Muscle of back (tissue), 11 donors: ENCODE results near the gene LRP4. TPM values are rescaled to one million over a fixed set of nuclear protein-coding genes. Genes with fewer than 3 reads are reported as not detected.
"Not testable (repeated sequence)": the region's sequence is repeated elsewhere in the genome, so short reads cannot be mapped to it uniquely, and the experiment has no call there.

ENCODE experiments used
- DNase-seq, 3 donors: peaks; one replicate each; pipeline versions ENCODE4 v3.0.0 to v3.0.0-alpha.2; 2013
- polyA plus RNA-seq, 10 donors: library from polyadenylated mRNA; unstranded; fragments of 120-200 nt; gene quantifications; one replicate each; pipeline ENCODE4 v1.2.1, GENCODE V29; 2013; ENCODE audit not compliant: insufficient read length in 10 of 10

Gene LRP4
- polyA plus RNA-seq, 10 donors, result 19.3 to 37.4 (median 23.2) TPM

DNA sequence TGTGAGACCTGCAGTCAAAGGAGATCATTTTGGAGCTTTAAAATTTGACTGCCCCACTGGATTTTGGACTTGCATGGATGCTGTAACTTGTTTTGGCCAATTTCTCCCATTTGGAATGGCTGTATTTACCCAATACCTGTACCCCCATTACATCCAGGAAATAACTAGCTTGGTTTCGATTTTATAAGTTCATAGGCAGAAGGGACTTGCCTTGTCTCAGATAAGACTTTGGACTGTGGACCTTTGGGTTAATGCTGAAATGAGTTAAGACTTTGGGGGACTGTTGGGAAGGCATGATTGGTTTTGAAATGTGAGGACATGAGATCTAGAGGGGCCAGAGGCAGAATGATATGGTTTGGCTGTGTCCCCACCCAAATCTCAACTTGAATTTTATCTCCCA lies 10.4 kb upstream of the LRP4 start:
- not testable (repeated sequence) for DNase-seq

DNA sequence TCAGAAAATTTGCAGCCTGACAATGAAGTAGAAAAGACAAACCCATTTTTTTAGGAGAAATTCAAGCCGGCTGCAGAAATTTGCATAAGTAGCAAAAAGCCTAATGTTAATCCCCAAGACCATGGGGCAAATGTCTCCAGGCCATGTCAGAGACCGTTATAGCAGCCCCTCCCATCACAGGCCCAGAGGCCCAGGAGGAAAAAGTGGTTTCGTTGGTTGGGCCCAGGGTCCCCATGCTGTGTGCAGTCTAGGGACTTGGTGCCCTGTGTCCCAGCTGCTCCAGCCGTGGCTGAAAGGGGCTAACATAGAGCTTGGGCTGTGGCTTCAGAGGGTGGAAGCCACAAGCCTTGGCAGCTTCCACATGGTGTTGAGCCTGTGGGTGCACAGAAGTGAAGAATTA lies 9.6 kb upstream of the LRP4 start:
- DNase-seq, result not testable (repeated sequence)

DNA sequence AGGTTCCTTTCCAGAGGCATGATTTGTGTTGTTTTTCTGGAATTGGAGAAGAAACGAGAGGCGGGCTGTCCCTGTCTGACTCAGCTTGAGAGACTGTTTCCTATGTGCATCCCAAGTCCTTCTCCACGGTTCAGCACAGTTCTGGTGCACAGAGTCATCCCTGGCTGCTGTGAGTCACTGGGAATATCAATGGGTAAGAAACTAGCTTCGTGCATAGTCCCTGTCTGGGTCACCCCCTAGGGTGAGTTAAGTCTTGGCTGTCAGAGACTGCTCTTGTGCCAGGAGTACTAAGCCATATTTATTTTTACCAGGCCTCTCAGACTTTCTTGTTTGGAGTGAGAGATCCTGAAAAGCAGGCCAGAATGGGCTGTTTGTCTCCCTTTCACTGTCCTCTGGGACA lies 2.4 kb upstream of the LRP4 start:
- peak; percentile 54 to 95 (median 74) for DNase-seq

DNA sequence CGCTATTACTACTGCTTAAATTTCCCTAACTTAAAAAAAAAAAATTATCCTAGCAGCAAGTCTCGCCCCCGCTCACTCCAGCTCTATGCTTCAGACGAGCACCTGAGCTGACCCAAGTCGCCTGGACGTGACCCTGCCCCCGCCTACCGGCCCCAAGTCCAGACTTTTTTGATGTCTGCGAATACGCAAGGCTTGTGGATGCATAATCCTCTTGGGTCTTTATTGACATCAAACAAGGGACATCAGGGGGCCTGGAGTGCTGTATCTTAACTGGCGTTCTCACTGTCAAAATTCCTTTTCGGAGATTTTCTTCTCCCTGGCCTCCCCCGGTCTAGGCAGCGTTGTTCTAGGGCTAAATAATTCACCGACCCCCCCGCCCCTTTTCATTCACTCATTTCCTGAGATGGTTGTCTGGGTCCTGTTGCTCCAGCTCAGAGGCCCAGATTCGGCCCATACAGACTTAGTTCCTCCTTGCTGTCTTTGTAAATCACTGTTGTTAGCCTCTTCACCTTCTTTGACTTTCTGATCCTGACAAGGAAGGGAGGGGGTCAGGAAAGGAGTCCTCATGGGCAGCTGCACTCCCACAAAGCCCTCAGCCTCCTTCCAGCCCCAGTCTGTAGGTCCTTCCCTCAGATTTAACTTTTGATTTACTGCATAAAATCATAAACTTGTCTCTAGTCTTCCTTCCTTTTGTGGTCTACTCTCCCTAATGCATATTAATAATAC lies 601 bp upstream of the LRP4 start:
- no peak for DNase-seq

DNA sequence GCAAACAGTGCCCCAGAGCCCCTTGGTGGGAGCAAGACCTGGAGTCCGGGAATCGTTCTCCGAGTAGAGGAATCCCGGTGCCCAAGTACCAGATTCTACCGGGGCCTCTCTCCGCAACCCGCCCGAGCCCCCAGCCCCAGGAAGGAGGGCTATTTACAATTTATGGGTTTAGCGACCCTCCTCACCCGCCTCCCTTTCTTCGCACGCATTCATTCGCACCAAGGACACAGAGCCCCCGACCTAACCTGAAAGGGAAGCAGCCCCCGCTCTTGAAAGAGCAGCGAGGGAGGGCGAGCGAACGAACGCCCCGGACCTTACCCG lies 628 bp downstream of the LRP4 start:
- no peak for DNase-seq

DNA sequence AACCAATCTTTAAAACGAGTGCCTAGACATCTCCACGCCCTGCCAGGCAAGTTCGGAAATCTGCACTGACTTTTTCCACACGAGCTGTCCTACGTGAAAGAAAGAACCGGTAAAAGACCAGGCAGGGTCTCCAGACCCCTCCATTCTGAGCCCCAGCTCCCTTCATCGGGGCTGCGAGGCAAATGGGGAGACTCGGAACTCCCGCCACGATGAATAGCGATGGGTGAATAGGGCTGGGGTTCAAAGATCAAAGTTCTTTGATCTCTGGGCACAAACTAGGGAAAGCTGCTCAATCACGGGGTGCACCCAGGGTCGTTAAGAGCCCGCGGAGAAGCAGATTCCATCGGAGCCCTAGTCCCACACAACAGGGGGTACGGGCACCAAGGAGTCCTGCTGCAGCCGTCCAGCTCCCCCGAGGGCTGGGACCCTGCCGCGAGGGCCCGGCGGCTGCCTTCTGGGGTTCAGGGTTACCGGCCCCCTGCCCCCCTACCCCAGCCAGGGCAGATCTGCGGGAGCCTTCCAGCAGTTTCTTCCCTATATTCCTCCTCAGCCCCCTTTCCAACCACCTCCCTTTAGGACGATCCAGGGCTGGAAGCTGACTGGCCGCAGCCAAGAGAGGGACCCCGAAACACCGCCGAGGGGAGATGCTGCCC lies 1.1 kb downstream of the LRP4 start:
- DNase-seq, result peak in 1 of 3 donors; percentile 41

DNA sequence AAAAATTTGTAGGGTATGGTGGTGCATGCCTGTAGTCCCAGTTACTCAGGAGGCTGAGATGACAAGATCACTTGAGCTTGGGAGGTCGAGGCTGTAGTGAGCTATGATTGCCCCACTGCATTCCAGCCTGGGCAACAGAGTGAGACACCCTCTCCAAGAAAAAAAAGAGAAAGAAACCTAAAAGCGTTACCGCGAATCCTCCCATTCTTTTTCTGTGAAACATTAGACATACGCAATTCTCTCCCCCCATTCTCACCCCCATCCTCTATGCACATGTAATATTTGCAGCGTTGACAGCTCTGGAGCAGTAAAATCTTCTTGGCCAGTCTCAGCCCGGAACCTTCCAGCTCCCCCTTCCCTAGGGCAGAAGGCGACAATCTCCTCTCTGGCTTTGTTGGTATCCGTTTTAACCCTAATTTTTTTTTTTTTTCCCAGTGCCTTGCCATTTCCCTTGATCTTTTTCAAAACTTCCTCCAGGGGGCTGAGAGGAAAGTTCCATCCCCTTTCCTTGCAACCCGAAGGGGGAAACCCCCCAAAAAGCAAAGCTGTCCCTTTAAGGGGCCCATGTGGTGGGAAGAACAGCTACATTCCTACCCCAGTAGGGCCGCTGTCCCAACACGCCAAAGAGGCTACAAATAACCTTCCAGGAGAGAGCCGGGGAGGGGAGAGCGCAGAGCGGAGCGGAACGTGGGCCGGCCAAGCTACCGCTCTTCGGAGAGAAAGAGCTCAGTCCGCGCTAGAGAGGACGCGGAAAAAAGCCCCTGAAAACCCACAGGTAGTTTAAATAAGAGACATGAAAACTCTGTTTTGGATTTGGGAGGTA lies 1.9 kb downstream of the LRP4 start:
- peak; percentile 75 to 89 (median 79) for DNase-seq

DNA sequence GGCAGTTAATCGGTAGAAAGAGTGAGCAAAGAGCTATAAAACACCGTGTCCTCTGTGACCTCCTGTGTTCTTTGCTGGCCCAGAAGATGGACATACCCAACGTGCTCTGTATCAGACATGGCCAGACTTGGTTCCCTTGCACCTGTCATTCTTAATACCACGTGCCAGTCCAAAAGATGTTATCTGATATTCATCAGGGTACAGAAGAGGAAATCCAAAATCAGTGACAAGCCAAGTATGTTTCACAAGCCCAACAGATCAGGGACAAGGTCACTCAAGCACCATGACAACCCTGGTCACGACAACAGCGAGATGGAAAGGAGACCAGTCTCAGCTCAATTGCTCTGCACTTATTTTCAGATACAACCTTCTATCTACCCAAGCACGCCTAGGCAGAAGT lies 3.4 kb downstream of the LRP4 start:
- DNase-seq, result peak in 1 of 3 donors; percentile 19

DNA sequence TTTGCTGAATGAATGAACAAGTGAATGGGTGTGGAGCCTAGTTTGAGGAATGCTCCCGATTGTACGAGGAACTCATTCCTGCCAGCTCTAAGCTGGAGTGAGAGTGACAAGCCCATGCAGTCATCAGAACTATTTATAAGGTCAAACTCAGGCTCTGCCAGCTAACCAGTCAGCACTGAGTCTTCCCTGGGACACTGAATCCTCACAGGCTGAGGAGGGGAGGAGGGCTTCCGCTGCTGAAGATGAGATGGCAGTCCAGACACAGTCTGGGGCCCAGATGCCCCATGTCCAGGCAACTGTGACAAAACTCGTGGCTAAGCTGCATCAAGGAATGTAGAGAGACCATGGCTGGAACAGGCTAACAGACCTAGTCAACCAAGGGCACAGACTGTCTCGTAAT lies 4.0 kb downstream of the LRP4 start:
- peak in 1 of 3 donors; percentile 24 for DNase-seq

DNA sequence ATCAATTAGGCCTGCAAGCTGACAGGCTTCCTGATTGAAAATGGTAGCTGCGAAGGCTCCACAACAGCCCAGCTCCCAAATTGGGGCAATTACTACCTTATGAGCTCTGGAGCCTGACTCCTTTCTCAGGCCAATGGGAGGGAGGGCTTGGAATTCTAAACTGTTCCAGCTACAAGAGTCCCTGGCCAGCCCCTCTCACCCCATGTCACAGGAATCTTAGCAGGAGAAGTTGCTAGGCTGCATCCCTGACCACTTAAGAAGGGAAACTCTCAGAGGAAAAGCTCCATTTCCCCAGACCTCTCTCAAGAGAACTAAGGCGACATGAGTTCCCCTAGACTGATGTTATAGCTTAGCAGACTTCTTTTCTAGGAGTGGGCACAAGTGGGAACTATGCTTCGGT lies 4.9 kb downstream of the LRP4 start:
- no peak for DNase-seq

DNA sequence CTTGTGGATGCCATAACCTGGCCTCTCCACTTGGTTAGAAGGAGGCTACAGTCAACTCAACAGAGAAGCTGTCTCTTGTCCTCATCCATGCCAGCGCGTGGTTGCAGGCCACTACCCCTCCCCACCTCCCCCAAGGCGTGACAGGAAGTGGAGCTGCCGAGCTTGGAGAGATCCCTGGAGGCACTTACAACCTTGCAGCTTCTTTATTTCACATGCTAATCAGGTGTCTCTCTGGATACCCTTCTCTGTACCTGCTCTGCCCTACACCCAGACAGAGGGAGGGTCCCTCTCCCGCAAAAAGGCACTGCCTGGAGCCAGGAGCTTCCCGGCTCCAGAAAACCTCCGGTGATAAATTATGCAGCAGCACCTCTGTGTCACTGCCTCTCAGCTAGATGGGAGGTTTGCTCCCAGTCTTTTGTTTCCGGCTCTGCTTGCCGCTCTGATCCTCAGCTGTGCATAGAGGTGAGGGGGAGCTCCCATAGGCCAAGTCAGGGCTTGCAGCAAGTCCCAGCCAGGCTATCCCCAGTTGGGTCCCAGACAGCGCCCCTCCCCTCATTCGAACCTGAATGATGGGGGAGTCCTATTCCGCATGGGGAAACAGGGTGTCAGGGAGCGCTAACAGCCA lies 5.7 kb downstream of the LRP4 start:
- peak in 1 of 3 donors; percentile 19 for DNase-seq

DNA sequence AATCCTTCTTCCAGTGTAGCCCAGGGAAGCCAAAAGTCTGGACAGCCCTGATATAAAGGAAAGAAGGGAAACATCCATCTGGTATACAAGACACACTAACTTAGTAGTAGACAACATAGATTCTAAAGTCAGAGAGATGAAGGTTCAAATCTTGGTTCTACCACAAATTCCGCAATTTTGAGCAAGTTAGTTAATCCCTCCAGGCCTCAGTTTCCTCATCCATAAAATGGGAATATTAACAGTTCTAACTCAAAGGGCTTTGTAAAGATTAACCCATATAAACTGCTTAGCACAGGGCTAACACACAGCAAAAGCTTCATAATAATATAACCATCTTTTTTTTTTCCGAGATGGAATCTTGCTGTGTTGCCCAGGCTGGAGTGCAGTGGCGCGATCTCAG lies 10.7 kb downstream of the LRP4 start:
- no peak for DNase-seq

DNA sequence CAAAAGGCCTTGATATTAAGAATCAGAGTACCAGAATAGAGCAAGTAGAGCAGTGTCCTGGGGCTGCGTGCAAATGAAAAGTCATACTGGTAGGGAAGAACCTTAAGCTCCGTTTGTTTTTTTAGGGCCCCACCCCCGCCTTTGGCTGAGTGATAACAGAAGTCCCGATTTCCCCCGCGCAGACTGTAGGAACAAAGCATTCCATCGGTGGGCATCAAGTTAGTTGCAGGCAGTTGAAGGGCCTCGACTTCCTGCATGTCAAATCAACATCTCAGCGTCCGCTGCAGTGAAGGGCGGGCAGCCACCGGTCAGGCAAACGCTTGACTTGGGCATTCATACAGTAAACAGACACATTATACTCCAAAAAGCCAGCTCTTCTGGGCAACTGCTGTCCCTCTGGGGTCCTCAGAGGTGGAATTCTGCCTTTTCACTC lies 11.7 kb downstream of the LRP4 start:
- no peak for DNase-seq

DNA sequence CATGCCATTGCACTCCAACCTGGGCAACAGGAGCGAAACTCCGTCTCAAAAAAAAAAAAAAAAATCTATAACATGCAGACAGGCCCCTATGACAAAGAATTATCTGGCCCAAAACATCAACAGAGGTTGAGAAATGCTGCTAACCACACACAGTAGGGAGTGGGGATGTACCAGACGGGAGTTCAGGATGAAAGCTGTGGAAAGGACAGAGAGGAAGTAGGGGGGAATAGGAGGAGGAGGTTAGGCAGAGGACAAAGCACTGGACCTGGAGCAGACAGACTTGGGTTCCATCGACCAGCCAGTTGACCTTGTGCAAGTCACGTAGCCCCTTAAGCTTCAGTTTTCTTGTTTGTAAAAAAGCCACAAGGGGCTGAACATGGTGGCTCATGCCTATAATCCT lies 12.5 kb downstream of the LRP4 start:
- no peak for DNase-seq

DNA sequence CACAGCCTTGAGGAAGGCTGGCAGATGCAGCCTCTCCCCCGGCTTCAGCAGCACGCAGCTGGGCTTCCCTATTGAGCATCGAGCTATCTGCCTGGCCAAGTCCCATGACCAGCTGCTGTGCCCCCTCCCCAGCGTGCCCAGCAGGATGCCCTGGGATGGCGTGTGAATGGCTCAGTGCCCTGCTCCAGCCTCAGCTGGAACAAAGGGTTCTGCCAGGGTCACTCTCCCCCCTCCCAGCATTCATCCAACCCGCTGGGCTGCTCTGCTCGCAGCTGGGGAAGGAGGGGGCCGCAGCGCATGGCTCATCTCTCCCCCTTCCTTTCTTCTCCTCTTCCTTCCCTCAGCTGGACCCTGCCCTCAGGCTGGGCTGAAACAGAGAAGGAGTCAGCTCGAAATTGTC lies 14.5 kb downstream of the LRP4 start:
- peak in 2 of 3 donors; percentile 58 to 74 for DNase-seq

DNA sequence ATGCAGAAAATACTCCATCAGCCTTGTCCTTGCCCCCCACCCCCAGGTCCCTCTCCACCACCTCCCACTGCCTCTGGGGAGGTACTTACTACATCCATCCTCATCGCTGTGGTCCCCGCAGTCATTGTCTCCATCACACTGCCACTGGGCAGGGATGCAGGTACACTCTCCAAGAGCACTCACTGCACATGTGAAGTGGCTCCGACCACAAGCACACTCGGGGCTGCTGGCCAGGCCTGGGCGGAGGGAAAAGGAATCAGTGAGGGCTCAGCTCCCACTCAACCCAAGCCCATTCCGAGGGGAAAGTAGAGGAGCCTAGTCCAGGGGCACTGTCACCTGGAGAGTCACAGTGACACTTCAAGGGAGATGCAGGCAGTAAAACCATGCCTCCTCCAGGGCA lies 15.7 kb downstream of the LRP4 start:
- no peak for DNase-seq

DNA sequence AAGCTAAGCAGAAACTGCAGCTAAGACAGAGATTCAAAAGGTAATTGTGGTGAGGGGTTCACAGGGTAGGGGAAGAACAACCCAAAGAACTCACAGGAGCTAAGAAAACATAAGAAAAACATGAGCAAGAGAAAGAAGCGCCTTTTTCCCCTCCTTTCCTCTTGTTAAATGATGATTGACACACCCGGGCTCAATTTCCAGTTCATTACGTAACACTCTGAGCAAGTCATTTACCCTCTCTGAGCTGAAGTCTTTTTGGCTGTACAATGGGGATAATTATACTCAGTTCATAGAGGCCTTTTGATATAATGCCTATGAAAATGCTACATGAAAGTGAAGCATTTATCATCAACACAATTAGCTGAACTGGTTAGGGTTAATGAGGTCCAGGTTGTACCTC lies 17.2 kb downstream of the LRP4 start:
- no peak for DNase-seq

DNA sequence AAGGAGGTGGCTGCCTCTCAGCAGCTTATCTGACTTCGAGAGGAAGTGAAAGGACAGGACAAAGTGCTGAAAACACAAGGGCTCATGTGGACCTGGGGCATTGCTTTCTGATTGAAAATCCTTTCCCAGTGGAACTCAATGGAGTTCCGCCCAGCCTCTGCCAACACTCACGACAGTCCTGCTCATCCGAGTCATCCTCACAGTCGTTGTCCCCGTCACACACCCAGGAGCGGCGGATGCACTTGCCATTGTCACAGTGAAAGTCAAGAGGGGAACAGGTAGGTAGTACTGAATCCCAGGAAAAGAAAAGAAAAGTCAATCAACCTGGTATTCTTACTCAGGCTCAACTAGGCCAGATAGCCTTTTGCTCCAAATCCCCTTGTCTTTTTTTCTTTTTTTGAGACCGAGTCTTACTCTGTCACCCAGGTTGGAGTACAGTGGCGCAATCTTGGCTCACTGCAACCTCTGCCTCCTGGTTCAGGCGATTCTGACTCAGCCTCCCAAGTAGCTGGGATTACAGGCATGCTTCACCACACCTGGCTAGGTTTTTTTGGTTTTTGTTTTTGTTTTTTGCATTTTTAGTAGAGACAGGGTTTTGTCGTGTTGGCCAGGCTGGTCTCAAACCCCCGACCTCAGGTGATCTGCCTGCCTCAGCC lies 18.1 kb downstream of the LRP4 start:
- no peak for DNase-seq

DNA sequence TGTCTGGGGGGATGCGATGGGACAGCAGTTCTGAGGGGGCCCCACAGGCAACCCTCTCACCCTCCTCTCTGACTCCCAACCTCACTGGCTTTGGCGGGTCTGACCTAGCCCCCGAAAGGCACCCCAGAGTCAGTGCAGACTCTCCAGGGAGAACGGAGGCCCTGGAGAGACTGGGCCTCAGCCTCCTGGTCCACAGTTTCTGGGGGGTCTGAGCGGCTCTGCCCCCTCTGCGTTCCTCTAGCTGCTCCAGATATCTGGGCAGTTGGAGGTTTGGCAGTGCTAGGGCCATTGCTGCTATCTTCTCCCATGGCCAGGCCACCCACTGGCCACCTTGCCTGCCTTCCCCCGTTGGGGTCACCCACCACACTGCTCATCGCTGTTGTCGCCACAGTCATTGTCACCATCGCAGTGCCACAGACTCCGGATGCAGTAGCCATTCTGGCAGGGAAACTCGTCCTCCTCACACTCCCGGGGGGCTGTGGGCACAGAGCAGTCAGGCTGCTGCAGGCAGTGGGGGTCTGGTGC lies 18.8 kb downstream of the LRP4 start:
- no peak for DNase-seq

DNA sequence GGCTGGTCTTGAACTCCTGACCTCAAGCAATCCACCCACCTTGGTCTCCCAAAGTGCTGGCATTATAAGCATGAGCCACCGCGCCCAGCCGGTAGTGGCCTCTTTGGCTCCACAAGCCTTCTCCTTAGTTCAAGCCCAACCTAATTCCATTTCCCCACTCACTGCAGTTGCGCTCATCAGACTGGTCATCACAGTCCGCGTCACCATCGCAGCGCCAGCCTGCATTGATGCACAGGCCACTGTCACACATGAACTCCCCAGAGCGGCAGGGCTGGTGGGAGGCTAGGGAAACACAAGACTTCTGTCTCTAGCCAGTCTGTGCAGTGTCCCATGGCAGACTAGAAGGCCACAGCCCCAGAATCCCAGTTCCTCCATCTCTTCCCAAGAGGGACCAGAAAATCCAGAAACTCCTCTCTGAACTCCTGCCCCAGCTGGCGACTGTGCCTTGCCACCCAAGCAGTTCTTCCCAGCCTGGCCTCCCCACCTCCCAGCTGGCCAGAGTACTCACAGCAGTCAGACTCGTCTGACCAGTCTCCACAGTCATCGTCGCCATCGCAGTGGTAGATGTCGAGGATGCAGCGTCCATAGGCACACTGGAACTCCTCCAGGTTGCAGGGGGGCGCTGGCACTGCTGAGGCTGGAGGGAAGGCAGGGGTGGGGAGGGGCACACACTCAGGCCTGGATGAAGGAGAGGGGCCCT lies 19.8 kb downstream of the LRP4 start:
- DNase-seq, result no peak
